HEK293 (cell line): ENCODE results near the gene RCC1.
A peak's percentile ranks its signal among the peaks of the same experiment; 100 is the strongest.

Experiments
- BCL11B ChIP-seq: fragments of 450-650 bp; formaldehyde crosslinking; IDR thresholded peaks from 2 replicates; pipeline ENCODE4 v1.5.1; 2016; ENCODE audit warnings: low read depth, missing biosample characterization, missing genetic modification characterization
- MZF1 ChIP-seq: fragments of 450-650 bp; formaldehyde crosslinking; IDR thresholded peaks from 2 replicates; pipeline ENCODE4 v1.5.1; 2017; ENCODE audit warnings: missing biosample characterization, missing genetic modification characterization, borderline replicate concordance
- PRDM2 ChIP-seq: fragments of 450-650 bp; formaldehyde crosslinking; IDR thresholded peaks from 2 replicates; pipeline ENCODE4 v1.5.1; 2016; ENCODE audit warnings: missing biosample characterization, missing genetic modification characterization, borderline replicate concordance
- SCRT2 ChIP-seq: fragments of 450-650 bp; formaldehyde crosslinking; IDR thresholded peaks from 2 replicates; pipeline ENCODE4 v1.5.1; 2016; ENCODE audit warnings: missing biosample characterization, missing genetic modification characterization
- WT1 ChIP-seq: fragments of 450-650 bp; formaldehyde crosslinking; IDR thresholded peaks from 2 replicates; pipeline ENCODE4 v1.5.1; 2016; ENCODE audit warnings: missing biosample characterization, missing genetic modification characterization
- ZBTB1 ChIP-seq: fragments of 450-650 bp; formaldehyde crosslinking; IDR thresholded peaks from 2 replicates; pipeline ENCODE4 v1.5.1; 2016; ENCODE audit warnings: missing biosample characterization, missing genetic modification characterization
- ZBTB26 ChIP-seq: fragments of 450-650 bp; formaldehyde crosslinking; optimal IDR thresholded peaks from 2 replicates; pipeline ENCODE3; 2016; ENCODE audit warnings: missing biosample characterization, mild to moderate bottlenecking, missing genetic modification characterization
- ZFP41 ChIP-seq: fragments of 450-650 bp; formaldehyde crosslinking; IDR thresholded peaks from 2 replicates; pipeline ENCODE4 v1.5.1; 2016; ENCODE audit warnings: missing biosample characterization, missing genetic modification characterization, borderline replicate concordance
- ZNF132 ChIP-seq: fragments of 450-650 bp; formaldehyde crosslinking; IDR thresholded peaks from 2 replicates; pipeline ENCODE4 v1.5.1; 2017; ENCODE audit warnings: missing biosample characterization, missing genetic modification characterization, borderline replicate concordance
- ZNF146 ChIP-seq: fragments of 450-650 bp; formaldehyde crosslinking; IDR thresholded peaks from 2 replicates; pipeline ENCODE4 v1.5.1; 2016; ENCODE audit warnings: missing biosample characterization, missing genetic modification characterization
- ZNF155 ChIP-seq: fragments of 450-650 bp; formaldehyde crosslinking; IDR thresholded peaks from 2 replicates; pipeline ENCODE4 v1.5.1; 2016; ENCODE audit warnings: missing biosample characterization, missing genetic modification characterization
- ZNF2 ChIP-seq: fragments of 450-650 bp; formaldehyde crosslinking; IDR thresholded peaks from 2 replicates; pipeline ENCODE4 v1.5.1; 2016; ENCODE audit warnings: missing biosample characterization, missing genetic modification characterization
- ZNF274 ChIP-seq, 2 experiments: fragments of 200-500 bp in 1 of 2; fragments of 450-650 bp in 1 of 2; sonication (Bioruptor generic) in 1 of 2; formaldehyde crosslinking in 1 of 2; IDR thresholded peaks; 2 replicates each; pipeline versions ENCODE4 v1.5.1 to v1.6.1; 2014 to 2016; ENCODE audit warnings: borderline replicate concordance in 1 of 2, inconsistent platforms in 1 of 2, low read length in 1 of 2, missing biosample characterization in 1 of 2, missing genetic modification characterization in 1 of 2
- ZNF426 ChIP-seq: fragments of 450-650 bp; formaldehyde crosslinking; IDR thresholded peaks from 2 replicates; pipeline ENCODE4 v1.5.1; 2017; ENCODE audit warnings: missing biosample characterization, missing genetic modification characterization, mild to moderate bottlenecking, inconsistent platforms, moderate library complexity
- ZNF518A ChIP-seq: fragments of 450-650 bp; formaldehyde crosslinking; conservative IDR thresholded peaks from 2 replicates; pipeline ENCODE4 v1.5.1; 2016; ENCODE audit warnings: low read depth, missing biosample characterization, missing genetic modification characterization
- ZNF529 ChIP-seq: fragments of 450-650 bp; formaldehyde crosslinking; IDR thresholded peaks from 2 replicates; pipeline ENCODE4 v1.5.1; 2017; ENCODE audit warnings: missing genetic modification characterization, missing biosample characterization; ENCODE audit not compliant: insufficient replicate concordance
- ZNF530 ChIP-seq: fragments of 450-650 bp; formaldehyde crosslinking; IDR thresholded peaks from 2 replicates; pipeline ENCODE4 v1.5.1; 2016; ENCODE audit warnings: low read depth, missing biosample characterization, missing genetic modification characterization
- ZNF548 ChIP-seq: fragments of 450-650 bp; formaldehyde crosslinking; IDR thresholded peaks from 2 replicates; pipeline ENCODE4 v1.5.1; 2016; ENCODE audit warnings: missing biosample characterization, missing genetic modification characterization
- ZNF555 ChIP-seq: fragments of 450-650 bp; formaldehyde crosslinking; conservative IDR thresholded peaks from 2 replicates; pipeline ENCODE4 v1.5.1; 2017; ENCODE audit warnings: missing biosample characterization, mild to moderate bottlenecking, missing genetic modification characterization, inconsistent platforms
- ZNF560 ChIP-seq: fragments of 450-650 bp; formaldehyde crosslinking; IDR thresholded peaks from 2 replicates; pipeline ENCODE4 v1.5.1; 2017; ENCODE audit warnings: missing biosample characterization, missing genetic modification characterization, borderline replicate concordance
- ZNF580 ChIP-seq: fragments of 450-650 bp; formaldehyde crosslinking; IDR thresholded peaks from 2 replicates; pipeline ENCODE4 v1.5.1; 2016; ENCODE audit warnings: missing biosample characterization, missing genetic modification characterization
- ZNF596 ChIP-seq: fragments of 450-650 bp; IDR thresholded peaks from 2 replicates; pipeline ENCODE4 v1.5.0; 2018; ENCODE audit warnings: missing biosample characterization, mild to moderate bottlenecking, missing genetic modification characterization, moderate library complexity
- ZNF660 ChIP-seq: fragments of 450-650 bp; IDR thresholded peaks from 2 replicates; pipeline ENCODE4 v1.5.1; 2018; ENCODE audit warnings: missing biosample characterization, mild to moderate bottlenecking, missing genetic modification characterization
- ZNF701 ChIP-seq: fragments of 450-650 bp; formaldehyde crosslinking; IDR thresholded peaks from 2 replicates; pipeline ENCODE4 v1.5.1; 2016; ENCODE audit warnings: missing biosample characterization, missing genetic modification characterization
- ZNF837 ChIP-seq: fragments of 450-650 bp; formaldehyde crosslinking; IDR thresholded peaks from 2 replicates; pipeline ENCODE4 v1.5.1; 2016; ENCODE audit warnings: missing biosample characterization, missing genetic modification characterization
- ZSCAN23 ChIP-seq: fragments of 450-650 bp; formaldehyde crosslinking; IDR thresholded peaks from 2 replicates; pipeline ENCODE4 v1.5.1; 2016; ENCODE audit warnings: missing biosample characterization, missing genetic modification characterization

Gene RCC1

GRCh38 chr1:28552758-28553663 lies 47.2 kb downstream of the RCC1 start, which contains the start of gene TRNAU1AP (continued):
- TF ChIP-seq ZNF518A (tag by site-specific recombination) (peak; percentile 8; the same call in 1 of the 2 replicates), ZNF837 (no peak), ZNF132 (tag by site-specific recombination) (no peak), ZNF274 (IDR thresholded peaks at IDR 0.05; ENCODE audit: low read length) (no peak), ZNF274 (tag by site-specific recombination; IDR thresholded peaks at IDR 0.05; ENCODE audit: borderline replicate concordance) (no peak), MZF1 (tag by site-specific recombination) (no peak), WT1 (tag by site-specific recombination) (peak; percentile 41), ZNF155 (tag by site-specific recombination) (no peak), ZNF2 (no peak; the same call in 1 of the 2 replicates), ZBTB26 (tag by site-specific recombination) (peak; percentile 88), ZNF548 (tag by site-specific recombination) (no peak), ZBTB1 (tag by site-specific recombination) (no peak), ZFP41 (tag by site-specific recombination) (no peak), ZNF660 (tag by site-specific recombination) (peak; percentile 90), ZNF580 (tag by site-specific recombination) (0 out of 2 replicates have a peak, but pooled peaks have one; percentile 35), ZNF146 (tag by site-specific recombination) (no peak; the same call in 1 of the 2 replicates), SCRT2 (tag by site-specific recombination) (peak; percentile 85), BCL11B (no peak), ZNF560 (tag by site-specific recombination) (no peak), ZNF426 (tag by site-specific recombination) (no peak), PRDM2 (no peak), ZNF555 (no peak), ZNF529 (tag by site-specific recombination) (no peak), ZNF596 (tag by site-specific recombination) (no peak; the same call in 1 of the 2 replicates), ZNF530 (tag by site-specific recombination) (no peak), ZSCAN23 (tag by site-specific recombination) (no peak), ZNF701 (tag by site-specific recombination) (no peak)
